ENCODE data around the gene AVEN.

DNA sequence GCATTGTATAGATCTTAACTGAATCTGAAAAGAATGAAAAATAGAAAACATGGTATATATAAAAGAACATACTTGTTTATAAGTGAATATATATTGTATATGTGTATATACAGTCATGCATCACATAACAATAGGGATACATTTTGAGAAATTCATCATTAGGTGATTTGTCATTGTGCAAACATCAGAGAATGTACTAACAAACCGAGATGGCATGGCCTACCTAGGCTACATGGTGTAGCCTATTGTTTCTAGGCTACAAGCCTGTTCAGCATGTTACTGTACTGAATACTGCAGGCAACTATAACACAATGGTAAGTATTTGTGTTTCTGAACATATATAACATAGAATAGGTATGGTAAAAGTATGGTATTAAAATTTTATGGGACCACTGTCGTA is 135.3 kb downstream of the AVEN start:
- TF ChIP-seq, protein P1, sequence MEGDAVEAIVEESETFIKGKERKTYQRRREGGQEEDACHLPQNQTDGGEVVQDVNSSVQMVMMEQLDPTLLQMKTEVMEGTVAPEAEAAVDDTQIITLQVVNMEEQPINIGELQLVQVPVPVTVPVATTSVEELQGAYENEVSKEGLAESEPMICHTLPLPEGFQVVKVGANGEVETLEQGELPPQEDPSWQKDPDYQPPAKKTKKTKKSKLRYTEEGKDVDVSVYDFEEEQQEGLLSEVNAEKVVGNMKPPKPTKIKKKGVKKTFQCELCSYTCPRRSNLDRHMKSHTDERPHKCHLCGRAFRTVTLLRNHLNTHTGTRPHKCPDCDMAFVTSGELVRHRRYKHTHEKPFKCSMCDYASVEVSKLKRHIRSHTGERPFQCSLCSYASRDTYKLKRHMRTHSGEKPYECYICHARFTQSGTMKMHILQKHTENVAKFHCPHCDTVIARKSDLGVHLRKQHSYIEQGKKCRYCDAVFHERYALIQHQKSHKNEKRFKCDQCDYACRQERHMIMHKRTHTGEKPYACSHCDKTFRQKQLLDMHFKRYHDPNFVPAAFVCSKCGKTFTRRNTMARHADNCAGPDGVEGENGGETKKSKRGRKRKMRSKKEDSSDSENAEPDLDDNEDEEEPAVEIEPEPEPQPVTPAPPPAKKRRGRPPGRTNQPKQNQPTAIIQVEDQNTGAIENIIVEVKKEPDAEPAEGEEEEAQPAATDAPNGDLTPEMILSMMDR (IDR thresholded peaks at IDR 0.05), result no peak
- TF ChIP-seq POLR2A (IDR thresholded peaks at IDR 0.05), result no peak

All from uterus (tissue), 2 donors.